Measurements from ENCODE around the gene MLF2. TPM values are rescaled to one million over a fixed set of nuclear protein-coding genes. Genes with fewer than 3 reads are reported as not detected.

MLF2 gene, protein sequence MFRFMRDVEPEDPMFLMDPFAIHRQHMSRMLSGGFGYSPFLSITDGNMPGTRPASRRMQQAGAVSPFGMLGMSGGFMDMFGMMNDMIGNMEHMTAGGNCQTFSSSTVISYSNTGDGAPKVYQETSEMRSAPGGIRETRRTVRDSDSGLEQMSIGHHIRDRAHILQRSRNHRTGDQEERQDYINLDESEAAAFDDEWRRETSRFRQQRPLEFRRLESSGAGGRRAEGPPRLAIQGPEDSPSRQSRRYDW
- total RNA-seq: 100 to 1,000 TPM in 2 of 4 donors, 10 to 100 TPM in 2; 79.4 to 170 (median 108) TPM

DNA sequence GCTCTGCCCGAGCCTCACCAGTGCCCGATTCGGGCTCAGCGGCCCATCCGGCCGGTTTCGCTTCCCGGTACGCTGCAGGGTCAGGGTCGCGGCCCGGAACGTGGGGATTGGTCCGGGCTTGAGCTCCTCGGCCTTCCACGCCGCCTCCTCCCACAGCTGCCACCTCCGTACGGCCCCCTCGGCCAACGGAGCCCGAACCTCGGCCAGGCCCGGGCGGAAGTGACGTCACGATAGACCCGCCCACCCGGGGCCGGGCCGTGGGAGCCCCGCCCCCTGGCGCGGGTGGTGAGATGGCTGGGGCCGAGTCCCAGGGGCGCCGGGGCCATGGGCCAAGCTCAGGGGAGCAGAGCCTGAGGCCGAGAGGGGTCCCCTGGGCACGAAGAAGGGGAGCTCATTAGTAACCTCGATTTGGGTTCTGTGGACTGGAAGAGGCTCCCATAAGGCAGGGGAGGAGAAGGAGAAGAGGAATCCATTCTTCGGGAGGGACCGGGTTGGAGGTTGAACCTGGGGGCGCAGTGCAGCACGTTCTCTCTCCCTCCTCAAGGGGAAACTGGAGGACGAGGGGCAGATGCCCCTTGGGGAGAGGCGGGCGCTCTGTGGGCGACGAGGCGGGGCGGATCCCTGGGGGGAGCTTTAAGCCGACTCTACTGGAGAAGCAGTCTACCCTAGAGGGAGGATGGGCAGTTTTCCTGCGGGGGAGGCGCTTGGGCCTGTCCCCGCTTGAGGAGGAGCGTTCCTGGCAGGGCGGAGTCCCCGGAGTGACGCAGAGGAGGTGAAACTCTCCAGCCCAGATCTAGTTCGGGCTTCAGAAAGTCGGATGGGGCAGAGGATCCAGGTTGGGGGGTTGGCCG lies at the start of gene MLF2:
Gene MLF2 (minus strand): TSS at position 221 of the 851 bp plus-strand sequence. CDS start 807 bp downstream, outside the sequence.
- TF ChIP-seq, protein P1, sequence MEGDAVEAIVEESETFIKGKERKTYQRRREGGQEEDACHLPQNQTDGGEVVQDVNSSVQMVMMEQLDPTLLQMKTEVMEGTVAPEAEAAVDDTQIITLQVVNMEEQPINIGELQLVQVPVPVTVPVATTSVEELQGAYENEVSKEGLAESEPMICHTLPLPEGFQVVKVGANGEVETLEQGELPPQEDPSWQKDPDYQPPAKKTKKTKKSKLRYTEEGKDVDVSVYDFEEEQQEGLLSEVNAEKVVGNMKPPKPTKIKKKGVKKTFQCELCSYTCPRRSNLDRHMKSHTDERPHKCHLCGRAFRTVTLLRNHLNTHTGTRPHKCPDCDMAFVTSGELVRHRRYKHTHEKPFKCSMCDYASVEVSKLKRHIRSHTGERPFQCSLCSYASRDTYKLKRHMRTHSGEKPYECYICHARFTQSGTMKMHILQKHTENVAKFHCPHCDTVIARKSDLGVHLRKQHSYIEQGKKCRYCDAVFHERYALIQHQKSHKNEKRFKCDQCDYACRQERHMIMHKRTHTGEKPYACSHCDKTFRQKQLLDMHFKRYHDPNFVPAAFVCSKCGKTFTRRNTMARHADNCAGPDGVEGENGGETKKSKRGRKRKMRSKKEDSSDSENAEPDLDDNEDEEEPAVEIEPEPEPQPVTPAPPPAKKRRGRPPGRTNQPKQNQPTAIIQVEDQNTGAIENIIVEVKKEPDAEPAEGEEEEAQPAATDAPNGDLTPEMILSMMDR (IDR thresholded peaks at IDR 0.05; ENCODE audit: low read depth): no peak

DNA sequence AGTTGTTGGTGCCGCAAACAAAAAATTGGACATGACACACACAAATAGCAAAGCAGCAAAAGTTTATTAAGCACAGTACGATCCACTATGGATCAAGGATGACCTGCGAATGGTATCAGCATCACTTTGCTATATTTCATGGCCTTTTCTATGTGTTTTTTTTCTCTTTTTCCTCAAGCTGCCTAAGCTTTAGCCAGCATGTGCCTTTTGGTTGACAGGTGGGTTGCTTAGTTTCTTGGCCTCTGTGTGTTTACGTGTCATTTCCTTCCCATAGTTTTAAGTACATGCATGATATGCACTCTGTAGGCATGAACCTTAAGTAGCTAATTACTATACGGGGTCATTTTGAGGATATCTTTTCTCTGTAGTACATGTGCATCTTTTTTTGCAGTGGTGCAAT lies 46.2 kb upstream of the MLF2 start:
- TF ChIP-seq, protein P1 (IDR thresholded peaks at IDR 0.05; ENCODE audit: low read depth): no peak

DNA sequence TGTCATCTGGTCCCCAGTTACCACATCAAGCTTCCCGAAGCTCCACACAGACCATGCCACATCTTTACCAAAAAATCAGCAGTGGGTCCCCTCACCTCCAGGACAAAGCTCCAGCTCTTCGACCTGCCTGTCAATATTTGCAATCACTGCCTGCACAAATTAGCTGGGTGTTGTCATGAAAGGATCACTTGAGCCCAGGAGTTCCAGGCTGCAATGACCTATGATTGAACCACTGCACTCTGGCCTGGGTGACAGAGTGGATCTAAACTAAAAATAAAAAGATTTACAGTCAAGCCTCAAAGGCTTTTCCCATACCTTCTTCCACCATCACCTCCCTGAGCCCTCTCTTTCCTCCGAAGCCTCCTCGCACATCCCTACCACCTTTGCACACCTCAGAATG lies 43.6 kb upstream of the MLF2 start:
- TF ChIP-seq, protein P1 (IDR thresholded peaks at IDR 0.05; ENCODE audit: low read depth): no peak

DNA sequence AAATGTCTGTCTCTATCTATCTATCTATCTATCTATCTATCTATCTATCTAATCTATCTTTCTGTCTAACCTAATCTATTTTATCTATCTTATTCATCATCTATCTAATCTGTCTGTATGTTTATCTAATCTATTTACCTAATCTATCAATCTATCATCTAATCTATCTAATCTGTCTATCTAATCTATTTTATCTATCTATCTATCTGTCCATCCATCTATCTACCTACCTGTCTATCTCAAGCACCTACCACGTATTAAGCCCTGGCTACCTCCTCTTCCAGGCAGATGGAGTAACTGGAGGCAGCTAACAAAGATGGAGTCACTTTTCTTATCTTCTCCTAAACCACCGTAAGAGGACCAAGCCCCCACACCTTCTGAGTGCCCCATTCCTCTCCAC lies 42.1 kb upstream of the MLF2 start:
- TF ChIP-seq, protein P1 (IDR thresholded peaks at IDR 0.05; ENCODE audit: low read depth): no peak

DNA sequence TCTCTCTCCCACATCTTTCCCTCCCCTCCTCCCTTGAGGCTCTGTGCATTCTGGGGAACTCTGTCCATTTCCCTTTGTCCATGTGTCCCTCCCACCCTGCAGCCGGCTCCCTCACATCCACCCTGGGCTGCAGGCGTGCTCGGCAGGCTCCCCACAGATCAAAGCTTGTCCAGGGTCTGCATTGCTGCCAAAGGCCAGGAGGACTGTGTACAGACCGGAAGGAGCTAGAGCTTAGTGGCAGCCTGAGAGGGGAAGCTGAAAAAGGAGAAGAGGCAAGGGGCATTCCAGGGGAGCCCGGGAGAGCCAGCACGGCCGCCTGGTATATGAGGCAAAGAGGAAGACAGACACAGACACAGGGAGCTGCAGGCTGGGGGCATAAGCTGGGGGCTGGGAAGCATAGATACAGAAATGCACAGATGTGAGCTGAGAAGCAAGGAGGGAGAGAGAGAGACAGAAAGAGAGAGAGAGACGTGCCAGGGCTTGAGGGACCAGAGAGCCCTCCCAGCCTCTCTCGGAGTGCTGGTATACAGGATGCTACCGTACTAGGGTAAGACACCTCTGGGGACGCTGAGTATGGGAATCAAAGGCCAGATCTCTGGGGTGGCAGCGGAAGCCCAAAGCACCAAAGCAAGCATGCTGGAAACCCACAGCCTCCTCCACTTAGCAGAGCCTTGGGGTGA lies 39.7 kb upstream of the MLF2 start:
- TF ChIP-seq, protein P1 (IDR thresholded peaks at IDR 0.05; ENCODE audit: low read depth): no peak

DNA sequence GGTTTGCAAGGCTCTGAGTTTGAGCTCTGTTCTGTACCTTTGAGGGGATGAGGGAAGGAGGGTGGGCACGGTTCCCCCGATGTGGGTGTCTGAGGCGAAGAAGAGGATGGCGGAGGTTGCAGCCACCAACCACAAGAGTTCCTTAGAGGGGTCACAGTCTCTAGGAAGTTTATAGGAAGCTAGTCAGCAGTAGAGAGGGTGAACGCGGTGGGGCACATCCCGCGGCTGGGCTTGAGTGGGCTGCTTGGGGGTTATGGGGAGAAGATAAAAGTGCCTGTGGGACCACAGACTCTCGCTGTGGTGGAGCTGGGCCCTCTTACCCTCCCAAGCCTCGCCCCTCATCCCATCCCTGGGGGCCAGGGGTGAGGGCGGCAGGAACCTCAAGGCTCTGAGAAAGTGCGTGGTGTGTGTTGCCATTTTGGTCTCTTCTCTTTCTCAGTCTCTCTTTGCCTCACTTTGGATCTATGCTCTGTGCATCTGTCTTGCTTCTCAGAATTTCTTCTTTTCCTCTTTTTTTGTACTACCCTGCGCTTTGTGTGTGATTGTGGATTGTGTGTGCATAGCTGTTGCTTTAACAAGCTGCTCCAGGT lies 39.1 kb upstream of the MLF2 start:
- TF ChIP-seq, protein P1 (IDR thresholded peaks at IDR 0.05; ENCODE audit: low read depth): no peak
